Neural progenitor cell (in vitro differentiated cells): ENCODE results near the gene ZNF20. TPM values are rescaled to one million over a fixed set of nuclear protein-coding genes. Genes with fewer than 3 reads are reported as not detected.

Experiments used
- DNase-seq: peaks from one replicate; pipeline ENCODE4 v3.0.0-alpha.2; 2016; ENCODE audit warnings: low spot score
- H2AFZ ChIP-seq: fragments of 200-600 bp; sonication (generic); replicated peaks from 2 replicates; pipeline ENCODE4 v1.6.1; 2016; ENCODE audit warnings: antibody characterized with exemption
- H3F3A ChIP-seq: fragments of 200-600 bp; sonication (generic); 2 replicates; pipeline ENCODE4 v1.6.1; 2016; ENCODE audit warnings: antibody characterized with exemption, low read depth
- H3K27ac ChIP-seq: fragments of 200-600 bp; sonication (generic); 2 replicates; pipeline ENCODE4 v1.5.1; 2016; ENCODE audit warnings: mild to moderate bottlenecking
- H3K27me3 ChIP-seq: fragments of 200-600 bp; sonication (generic); 2 replicates; pipeline ENCODE4 v1.6.1; 2016; ENCODE audit warnings: mild to moderate bottlenecking, moderate library complexity
- H3K36me3 ChIP-seq: fragments of 200-600 bp; sonication (generic); 2 replicates; pipeline ENCODE4 v1.5.1; 2016
- H3K4me1 ChIP-seq: fragments of 200-600 bp; sonication (generic); 2 replicates; pipeline ENCODE4 v1.6.1; 2016; ENCODE audit warnings: mixed run types
- H3K4me2 ChIP-seq: fragments of 200-600 bp; sonication (generic); 2 replicates; pipeline ENCODE4 v1.6.1; 2016
- H3K4me3 ChIP-seq: fragments of 200-600 bp; sonication (generic); 2 replicates; pipeline ENCODE4 v1.5.1; 2016
- H3K79me2 ChIP-seq: fragments of 200-600 bp; sonication (generic); 2 replicates; pipeline ENCODE4 v1.6.1; 2016; ENCODE audit warnings: low read depth
- H3K9ac ChIP-seq: fragments of 200-600 bp; sonication (generic); 2 replicates; pipeline ENCODE4 v1.6.1; 2016
- H3K9me3 ChIP-seq: fragments of 200-600 bp; sonication (generic); 2 replicates; pipeline ENCODE4 v1.5.1; 2016; ENCODE audit warnings: low read depth
- H4K20me1 ChIP-seq: fragments of 200-600 bp; sonication (generic); 2 replicates; pipeline ENCODE4 v1.6.1; 2016; ENCODE audit warnings: low read depth
- H3K27ac Mint-ChIP-seq: 3 replicates; pipeline ENCODE4 v1.8.0; 2021; ENCODE audit warnings: mixed read lengths
- H3K27me3 Mint-ChIP-seq: 2 replicates; pipeline ENCODE4 v1.8.0; 2022; ENCODE audit warnings: low read depth, mild to moderate bottlenecking, inconsistent platforms, moderate library complexity, mixed read lengths; ENCODE audit not compliant: insufficient read depth
- H3K36me3 Mint-ChIP-seq: 3 replicates; pipeline ENCODE4 v1.8.0; 2021; ENCODE audit warnings: mixed read lengths
- H3K4me1 Mint-ChIP-seq: 3 replicates; pipeline ENCODE4 v1.8.0; 2021; ENCODE audit warnings: mixed read lengths
- H3K4me3 Mint-ChIP-seq: 3 replicates; pipeline ENCODE4 v1.8.0; 2021; ENCODE audit warnings: mild to moderate bottlenecking, moderate library complexity, mixed read lengths
- H3K9me3 Mint-ChIP-seq: 3 replicates; pipeline ENCODE4 v1.8.0; 2020; ENCODE audit warnings: mixed read lengths
- CTCF ChIP-seq: fragments of 200-600 bp; sonication (generic); IDR thresholded peaks from 2 replicates; pipeline ENCODE4 v1.5.1; 2017; ENCODE audit warnings: antibody characterized with exemption, mild to moderate bottlenecking
- EZH2 ChIP-seq: fragments of 200-600 bp; sonication (generic); IDR thresholded peaks from 2 replicates; pipeline ENCODE4 v1.6.1; 2017; ENCODE audit warnings: antibody characterized with exemption, mild to moderate bottlenecking, moderate library complexity
- EZH2phosphoT487 ChIP-seq: fragments of 200-600 bp; sonication (generic); IDR thresholded peaks from 2 replicates; pipeline ENCODE4 v1.6.1; 2017; ENCODE audit warnings: antibody characterized with exemption
- total RNA-seq: library from RNA; depleted of rRNA; stranded (reverse); fragments of >200 nt; gene quantifications from 2 replicates; pipeline ENCODE4 v1.2.3, GENCODE V29; 2015; ENCODE audit warnings: low replicate concordance

Gene ZNF20
- total RNA-seq, 1 donor from 2014 or later: 27.9 TPM

- Histone ChIP-seq H3K36me3 (peaks cover 52% of the 10 kb centered on the region), H3K4me1 (no peaks in the 10 kb centered on the region), H3K4me3 (peak overlapping the region; percentile 8), H2AFZ (no peak overlapping the region), H3K27ac (no peak overlapping the region), H3F3A (peaks cover 4% of the 10 kb centered on the region), H3K9ac (no peak overlapping the region), H3K9me3 (peaks cover 54% of the 10 kb centered on the region), H3K27me3 (peaks cover 5% of the 10 kb centered on the region), H4K20me1 (no peaks in the 10 kb centered on the region), H3K79me2 (peaks cover 5% of the 10 kb centered on the region), H3K4me2 (no peak overlapping the region)
- no peak overlapping the region for H3K4me3 Mint-ChIP-seq
- H3K36me3 Mint-ChIP-seq: peaks cover 46% of the 10 kb centered on the region
- TF ChIP-seq EZH2 (no peak), CTCF (no peak), EZH2phosphoT487 (no peak)
- no peak overlapping the region for H3K27ac Mint-ChIP-seq
- H3K9me3 Mint-ChIP-seq: peaks cover 62% of the 10 kb centered on the region
- no peaks in the 10 kb centered on the region for H3K4me1 Mint-ChIP-seq
- no peaks in the 10 kb centered on the region for H3K27me3 Mint-ChIP-seq
- DNase-seq: no peak
These were observed 27.0 kb downstream of the ZNF20 start for GRCh38 chr19:12113121-12113520.

- peaks cover 54% of the 10 kb centered on the region for H3K9me3 ChIP-seq
These were observed 27.4 kb downstream of the ZNF20 start for GRCh38 chr19:12112701-12113100.

GRCh38 chr19:12111943-12112637, 28.1 kb downstream of the ZNF20 start:
- Histone ChIP-seq H3K27me3 (peaks cover 5% of the 10 kb centered on the region), H3K9ac (no peak overlapping the region), H3F3A (peaks cover 4% of the 10 kb centered on the region), H2AFZ (no peak overlapping the region), H3K4me3 (peak overlapping the region; percentile 8), H4K20me1 (no peaks in the 10 kb centered on the region), H3K79me2 (peaks cover 10% of the 10 kb centered on the region), H3K9me3 (peaks cover 54% of the 10 kb centered on the region), H3K27ac (no peak overlapping the region), H3K36me3 (peaks cover 52% of the 10 kb centered on the region), H3K4me1 (no peaks in the 10 kb centered on the region), H3K4me2 (no peak overlapping the region)
- Mint-ChIP-seq H3K27me3 (no peaks in the 10 kb centered on the region), H3K4me3 (no peak overlapping the region), H3K9me3 (peaks cover 63% of the 10 kb centered on the region), H3K36me3 (peaks cover 46% of the 10 kb centered on the region), H3K27ac (no peak overlapping the region), H3K4me1 (no peaks in the 10 kb centered on the region)
- no peak for DNase-seq
- TF ChIP-seq EZH2 (no peak), CTCF (no peak), EZH2phosphoT487 (no peak)

More at GRCh38 chr19:12112701-12113100, 27.4 kb downstream of the ZNF20 start:
- Histone ChIP-seq H4K20me1 (no peaks in the 10 kb centered on the region), H3K4me1 (no peaks in the 10 kb centered on the region), H3K27ac (no peak overlapping the region), H3K36me3 (peaks cover 52% of the 10 kb centered on the region), H3K4me3 (peak overlapping the region; percentile 8), H3F3A (peaks cover 4% of the 10 kb centered on the region), H2AFZ (no peak overlapping the region), H3K27me3 (peaks cover 5% of the 10 kb centered on the region), H3K79me2 (peaks cover 9% of the 10 kb centered on the region), H3K9ac (no peak overlapping the region), H3K4me2 (no peak overlapping the region)
- H3K4me1 Mint-ChIP-seq: no peaks in the 10 kb centered on the region
- H3K9me3 Mint-ChIP-seq: peaks cover 62% of the 10 kb centered on the region
- no peaks in the 10 kb centered on the region for H3K27me3 Mint-ChIP-seq
- H3K36me3 Mint-ChIP-seq: peaks cover 46% of the 10 kb centered on the region
- H3K27ac Mint-ChIP-seq: no peak overlapping the region
- no peak overlapping the region for H3K4me3 Mint-ChIP-seq
- TF ChIP-seq EZH2 (no peak), CTCF (no peak), EZH2phosphoT487 (no peak)
- no peak for DNase-seq
